Progenitor cell of endocrine pancreas (in vitro differentiated cells): ENCODE measurements around the gene IQCC. TPM values are rescaled to one million over a fixed set of nuclear protein-coding genes. Genes with fewer than 3 reads are reported as not detected.
A peak's percentile ranks its signal among the peaks of the same experiment; 100 is the strongest.

Experiments used
- DNase-seq: peaks from one replicate; pipeline ENCODE4 v3.0.0; 2021; ENCODE audit warnings: low spot score; ENCODE audit not compliant: unreplicated experiment
- H3K27ac Mint-ChIP-seq: 2 replicates; pipeline ENCODE4 v1.8.0; 2021; ENCODE audit warnings: mild to moderate bottlenecking, moderate library complexity, mixed read lengths
- H3K27me3 Mint-ChIP-seq: 2 replicates; pipeline ENCODE4 v1.8.0; 2021; ENCODE audit warnings: mixed read lengths
- H3K36me3 Mint-ChIP-seq: 2 replicates; pipeline ENCODE4 v1.8.0; 2022; ENCODE audit warnings: mixed read lengths; ENCODE audit not compliant: insufficient read depth
- H3K4me1 Mint-ChIP-seq: 2 replicates; pipeline ENCODE4 v1.8.0; 2021; ENCODE audit warnings: low read depth, mixed read lengths
- H3K4me3 Mint-ChIP-seq: 2 replicates; pipeline ENCODE4 v1.8.0; 2021; ENCODE audit warnings: low read depth, mild to moderate bottlenecking, moderate library complexity, mixed read lengths
- H3K9me3 Mint-ChIP-seq: 2 replicates; pipeline ENCODE4 v1.8.0; 2021; ENCODE audit warnings: low read depth, mixed read lengths
- CTCF ChIP-seq: fragments of 200-600 bp; sonication (generic); IDR thresholded peaks from one replicate; pipeline ENCODE4 v1.5.0; 2021; ENCODE audit warnings: antibody characterized with exemption, mild to moderate bottlenecking; ENCODE audit not compliant: unreplicated experiment
- total RNA-seq: library from RNA; stranded (reverse); gene quantifications from 2 replicates; pipeline ENCODE4 v1.2.1, GENCODE V29; 2021

The IQCC gene
- total RNA-seq, 1 donor from 2014 or later = 5.1 TPM

- Mint-ChIP-seq H3K27me3 (no peaks in the 10 kb centered on the region), H3K4me1 (peaks cover 15% of the 10 kb centered on the region), H3K4me3 (peak overlapping the region; percentile 92), H3K9me3 (no peaks in the 10 kb centered on the region), H3K36me3 (peaks cover 15% of the 10 kb centered on the region), H3K27ac (peak overlapping the region; percentile 96)
- TF ChIP-seq CTCF = no peak
- DNase-seq = no peak
These were observed 25.0 kb upstream of the IQCC start for GRCh38 chr1:32180186-32181060.

GRCh38 chr1:32181065-32181464, 24.4 kb upstream of the IQCC start:
- H3K9me3 Mint-ChIP-seq = no peaks in the 10 kb centered on the region
- H3K27me3 Mint-ChIP-seq = no peaks in the 10 kb centered on the region
- DNase-seq = no peak
- peaks cover 15% of the 10 kb centered on the region for H3K4me1 Mint-ChIP-seq
- peaks cover 15% of the 10 kb centered on the region for H3K36me3 Mint-ChIP-seq
- peak overlapping the region; percentile 96 for H3K27ac Mint-ChIP-seq
- no peak for TF ChIP-seq CTCF
- peak overlapping the region; percentile 92 for H3K4me3 Mint-ChIP-seq

- Mint-ChIP-seq H3K4me3 (peak overlapping the region; percentile 92), H3K4me1 (peaks cover 15% of the 10 kb centered on the region), H3K27ac (peak overlapping the region; percentile 64), H3K27me3 (no peaks in the 10 kb centered on the region), H3K36me3 (peaks cover 18% of the 10 kb centered on the region), H3K9me3 (no peaks in the 10 kb centered on the region)
- no peak for DNase-seq
- TF ChIP-seq CTCF = no peak
These were observed 23.9 kb upstream of the IQCC start for GRCh38 chr1:32181563-32181962.

GRCh38 chr1:32182060-32182459, 23.4 kb upstream of the IQCC start:
- Mint-ChIP-seq H3K27ac (no peak overlapping the region), H3K4me3 (no peak overlapping the region), H3K36me3 (peaks cover 19% of the 10 kb centered on the region), H3K9me3 (no peaks in the 10 kb centered on the region), H3K27me3 (no peaks in the 10 kb centered on the region), H3K4me1 (peaks cover 15% of the 10 kb centered on the region)
- no peak for TF ChIP-seq CTCF
- DNase-seq = no peak

- no peak overlapping the region for H3K4me3 Mint-ChIP-seq
- no peak for TF ChIP-seq CTCF
- peaks cover 27% of the 10 kb centered on the region for H3K36me3 Mint-ChIP-seq
- H3K27me3 Mint-ChIP-seq = no peaks in the 10 kb centered on the region
- no peak for DNase-seq
- peaks cover 14% of the 10 kb centered on the region for H3K4me1 Mint-ChIP-seq
- H3K27ac Mint-ChIP-seq = no peak overlapping the region
- H3K9me3 Mint-ChIP-seq = no peaks in the 10 kb centered on the region
These were observed 20.8 kb upstream of the IQCC start for GRCh38 chr1:32184650-32185049.
